GM23338 (cell line): ENCODE measurements around the gene SWT1. TPM values are rescaled to one million over a fixed set of nuclear protein-coding genes. Genes with fewer than 3 reads are reported as not detected.

Source experiments
- ATAC-seq: fragments of 200-7000 bp; cut with Tn5 transposase; 3 replicates; pipeline ENCODE4 v1.9.1; 2020
- DNase-seq: peaks from one replicate; pipeline ENCODE4 v3.0.0-alpha.2; 2015; ENCODE audit warnings: low spot score
- H2AFZ ChIP-seq: fragments of 200-600 bp; sonication (generic); 2 replicates; pipeline ENCODE4 v1.8.0; 2016; ENCODE audit warnings: antibody characterized with exemption, mild to moderate bottlenecking, moderate library complexity
- H3F3A ChIP-seq: fragments of 200-600 bp; sonication (generic); replicated peaks from 2 replicates; pipeline ENCODE4 v1.8.0; 2017; ENCODE audit warnings: antibody characterized with exemption, mixed run types, low read depth
- H3K27ac ChIP-seq: fragments of 200-600 bp; sonication (generic); 2 replicates; pipeline ENCODE4 v1.6.1; 2016; ENCODE audit warnings: low read depth
- H3K27me3 ChIP-seq: fragments of 200-600 bp; sonication (generic); 2 replicates; pipeline ENCODE4 v1.8.0; 2016; ENCODE audit warnings: mild to moderate bottlenecking, mixed run types, moderate library complexity; ENCODE audit not compliant: insufficient read depth
- H3K36me3 ChIP-seq: fragments of 200-600 bp; sonication (generic); 2 replicates; pipeline ENCODE4 v1.8.0; 2016; ENCODE audit warnings: mild to moderate bottlenecking; ENCODE audit not compliant: insufficient read depth
- H3K4me1 ChIP-seq: fragments of 200-600 bp; sonication (generic); 2 replicates; pipeline ENCODE4 v1.8.0; 2016; ENCODE audit warnings: mild to moderate bottlenecking, moderate library complexity; ENCODE audit not compliant: insufficient read depth
- H3K4me2 ChIP-seq: fragments of 200-600 bp; sonication (generic); 2 replicates; pipeline ENCODE4 v1.7.1; 2017; ENCODE audit warnings: mixed run types
- H3K4me3 ChIP-seq: fragments of 200-600 bp; sonication (generic); 2 replicates; pipeline ENCODE4 v1.6.1; 2016; ENCODE audit warnings: mixed run types
- H3K79me2 ChIP-seq: fragments of 200-600 bp; sonication (generic); replicated peaks from 2 replicates; pipeline ENCODE4 v1.8.0; 2017; ENCODE audit warnings: mild to moderate bottlenecking; ENCODE audit not compliant: insufficient read depth
- H3K9me2 ChIP-seq: fragments of 200-600 bp; sonication (generic); 2 replicates; pipeline ENCODE4 v1.8.0; 2017; ENCODE audit not compliant: insufficient read depth
- H4K20me1 ChIP-seq: fragments of 200-600 bp; sonication (generic); replicated peaks from 2 replicates; pipeline ENCODE4 v1.8.0; 2017; ENCODE audit warnings: mild to moderate bottlenecking; ENCODE audit not compliant: insufficient read depth
- H3K27ac Mint-ChIP-seq: 2 replicates; pipeline ENCODE4 v1.8.0; 2020; ENCODE audit warnings: inconsistent platforms, mild to moderate bottlenecking, moderate library complexity, mixed read lengths
- H3K27me3 Mint-ChIP-seq: 3 replicates; pipeline ENCODE4 v1.8.0; 2022; ENCODE audit warnings: low read depth, mild to moderate bottlenecking, moderate library complexity, mixed read lengths, inconsistent platforms; ENCODE audit not compliant: insufficient read depth, poor library complexity
- H3K36me3 Mint-ChIP-seq: 3 replicates; pipeline ENCODE4 v1.8.0; 2021; ENCODE audit warnings: low read depth, mild to moderate bottlenecking, inconsistent platforms, moderate library complexity, mixed read lengths
- H3K4me1 Mint-ChIP-seq: 3 replicates; pipeline ENCODE4 v1.8.0; 2020; ENCODE audit warnings: mild to moderate bottlenecking, inconsistent platforms, mixed read lengths
- H3K4me3 Mint-ChIP-seq: 3 replicates; pipeline ENCODE4 v1.8.0; 2021; ENCODE audit warnings: moderate library complexity, mild to moderate bottlenecking, inconsistent platforms, mixed read lengths
- H3K9me3 Mint-ChIP-seq: 3 replicates; pipeline ENCODE4 v1.8.0; 2020; ENCODE audit warnings: moderate library complexity, mild to moderate bottlenecking, inconsistent platforms, mixed read lengths
- CREB1 ChIP-seq: fragments of 250-450 bp; sonication (Bioruptor Pico); IDR thresholded peaks from 2 replicates; pipeline ENCODE4 v1.5.0; 2020; ENCODE audit warnings: low read depth, mild to moderate bottlenecking, moderate library complexity
- CTCF ChIP-seq, 2 experiments: fragments of 200-600 bp in 1 of 2; sonication (generic) in 1 of 2; conservative IDR thresholded peaks; 2 replicates each; pipeline versions ENCODE4 v1.5.1 to v1.6.1; 2016 to 2017; ENCODE audit warnings: antibody characterized with exemption in 2 of 2, low read depth in 2 of 2, mild to moderate bottlenecking in 2 of 2, moderate library complexity in 1 of 2
- EZH2 ChIP-seq: fragments of 200-600 bp; sonication (generic); IDR thresholded peaks from one replicate; pipeline ENCODE4 v1.8.0; 2017; ENCODE audit warnings: antibody characterized with exemption, mild to moderate bottlenecking, low read depth; ENCODE audit not compliant: unreplicated experiment
- EZH2phosphoT487 ChIP-seq: fragments of 200-600 bp; sonication (generic); IDR thresholded peaks from one replicate; pipeline ENCODE4 v1.8.1; 2018; ENCODE audit warnings: antibody characterized with exemption; ENCODE audit not compliant: unreplicated experiment
- NANOG ChIP-seq: IDR thresholded peaks from 2 replicates; pipeline ENCODE4 v1.6.1; 2016; ENCODE audit warnings: antibody characterized with exemption, borderline replicate concordance
- POLR2AphosphoS5 ChIP-seq: IDR thresholded peaks from 2 replicates; pipeline ENCODE4 v1.6.1; 2016; ENCODE audit warnings: antibody characterized with exemption, low read depth
- REST ChIP-seq: IDR thresholded peaks from one replicate; pipeline ENCODE4 v1.6.1; 2018; ENCODE audit warnings: antibody characterized with exemption; ENCODE audit not compliant: unreplicated experiment
- STAT1 ChIP-seq: IDR thresholded peaks from one replicate; pipeline ENCODE4 v1.6.1; 2016; ENCODE audit warnings: antibody characterized with exemption; ENCODE audit not compliant: unreplicated experiment
- ZNF114 ChIP-seq: fragments of 250-450 bp; sonication (Bioruptor Pico); IDR thresholded peaks from 2 replicates; pipeline ENCODE4 v1.5.0; 2020; ENCODE audit warnings: mild to moderate bottlenecking, moderate library complexity
- ZNF331 ChIP-seq: fragments of 250-450 bp; sonication (Bioruptor Pico); IDR thresholded peaks from 2 replicates; pipeline ENCODE4 v1.5.0; 2020; ENCODE audit warnings: low read depth, mild to moderate bottlenecking, moderate library complexity
- polyA plus RNA-seq: library from polyadenylated mRNA; unstranded; fragments of >200 nt; fragmentation: Nextera tagmentation; extraction: Ambion mirVana; gene quantifications from 2 replicates; pipeline ENCODE4 v1.2.1, GENCODE V29; 2016
- total RNA-seq: library from RNA; depleted of rRNA; stranded (reverse); fragments of >200 nt; shearing (Covaris generic); gene quantifications from 2 replicates; pipeline ENCODE4 v1.2.3, GENCODE V29; 2014
- TF ChIP-seq, protein P1 (sequence below): fragments of 250-450 bp; sonication (Bioruptor Pico); IDR thresholded peaks from 2 replicates; pipeline ENCODE4 v1.5.0; 2020; ENCODE audit warnings: mild to moderate bottlenecking, moderate library complexity

The SWT1 gene
- total and polyA plus RNA-seq, 2 experiments from 2014 or later, result 3.6 to 5.7 TPM

GRCh38 chr1:185267701-185268100 is 110.7 kb downstream of the SWT1 start (continued):
- TF ChIP-seq REST (no peak), ZNF114 (CRISPR knock-in tag) (no peak), CREB1 (CRISPR knock-in tag) (no peak), EZH2phosphoT487 (no peak), EZH2 (no peak), NANOG (no peak), ZNF331 (CRISPR knock-in tag) (no peak), POLR2AphosphoS5 (no peak), STAT1 (no peak), CTCF (conservative IDR thresholded peaks at IDR 0.05; ENCODE audit: low read depth in 2 of 2) (no peak)

DNA sequence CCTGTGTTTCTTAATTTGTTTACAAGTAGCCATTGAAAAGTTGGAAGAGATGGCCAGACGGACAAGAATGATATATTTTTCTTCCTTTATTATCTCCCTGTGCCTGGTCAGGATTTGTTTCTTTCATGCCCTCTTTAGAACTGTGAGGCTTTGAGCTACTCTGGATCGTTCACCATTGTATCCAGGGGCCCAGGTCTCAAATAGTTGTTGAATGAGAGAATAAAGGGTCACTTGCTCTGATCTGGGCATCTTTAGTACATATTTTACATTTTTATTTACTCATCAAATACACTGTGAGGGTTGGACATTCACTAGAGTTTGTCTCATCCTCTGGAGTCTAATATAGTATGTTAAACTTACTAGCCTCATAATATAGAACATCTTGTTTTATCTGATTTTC is 111.4 kb downstream of the SWT1 start:
- Histone ChIP-seq H3K4me3 (no peak overlapping the region), H4K20me1 (no peaks in the 10 kb centered on the region), H3K9me2 (no peaks in the 10 kb centered on the region), H3K27ac (no peak overlapping the region), H3K4me2 (no peak overlapping the region), H3K27me3 (no peaks in the 10 kb centered on the region), H3K36me3 (no peaks in the 10 kb centered on the region), H3F3A (no peaks in the 10 kb centered on the region), H3K4me1 (no peaks in the 10 kb centered on the region), H3K79me2 (no peaks in the 10 kb centered on the region), H2AFZ (no peak overlapping the region)
- no peak for ATAC-seq
- no peak for DNase-seq
- Mint-ChIP-seq H3K36me3 (no peaks in the 10 kb centered on the region), H3K9me3 (no peaks in the 10 kb centered on the region), H3K4me3 (no peak overlapping the region), H3K27ac (no peak overlapping the region), H3K4me1 (no peaks in the 10 kb centered on the region), H3K27me3 (no peaks in the 10 kb centered on the region)
- TF ChIP-seq ZNF331 (CRISPR knock-in tag) (no peak), CTCF (conservative IDR thresholded peaks at IDR 0.05; ENCODE audit: low read depth in 2 of 2) (no peak)
- TF ChIP-seq, protein P1, sequence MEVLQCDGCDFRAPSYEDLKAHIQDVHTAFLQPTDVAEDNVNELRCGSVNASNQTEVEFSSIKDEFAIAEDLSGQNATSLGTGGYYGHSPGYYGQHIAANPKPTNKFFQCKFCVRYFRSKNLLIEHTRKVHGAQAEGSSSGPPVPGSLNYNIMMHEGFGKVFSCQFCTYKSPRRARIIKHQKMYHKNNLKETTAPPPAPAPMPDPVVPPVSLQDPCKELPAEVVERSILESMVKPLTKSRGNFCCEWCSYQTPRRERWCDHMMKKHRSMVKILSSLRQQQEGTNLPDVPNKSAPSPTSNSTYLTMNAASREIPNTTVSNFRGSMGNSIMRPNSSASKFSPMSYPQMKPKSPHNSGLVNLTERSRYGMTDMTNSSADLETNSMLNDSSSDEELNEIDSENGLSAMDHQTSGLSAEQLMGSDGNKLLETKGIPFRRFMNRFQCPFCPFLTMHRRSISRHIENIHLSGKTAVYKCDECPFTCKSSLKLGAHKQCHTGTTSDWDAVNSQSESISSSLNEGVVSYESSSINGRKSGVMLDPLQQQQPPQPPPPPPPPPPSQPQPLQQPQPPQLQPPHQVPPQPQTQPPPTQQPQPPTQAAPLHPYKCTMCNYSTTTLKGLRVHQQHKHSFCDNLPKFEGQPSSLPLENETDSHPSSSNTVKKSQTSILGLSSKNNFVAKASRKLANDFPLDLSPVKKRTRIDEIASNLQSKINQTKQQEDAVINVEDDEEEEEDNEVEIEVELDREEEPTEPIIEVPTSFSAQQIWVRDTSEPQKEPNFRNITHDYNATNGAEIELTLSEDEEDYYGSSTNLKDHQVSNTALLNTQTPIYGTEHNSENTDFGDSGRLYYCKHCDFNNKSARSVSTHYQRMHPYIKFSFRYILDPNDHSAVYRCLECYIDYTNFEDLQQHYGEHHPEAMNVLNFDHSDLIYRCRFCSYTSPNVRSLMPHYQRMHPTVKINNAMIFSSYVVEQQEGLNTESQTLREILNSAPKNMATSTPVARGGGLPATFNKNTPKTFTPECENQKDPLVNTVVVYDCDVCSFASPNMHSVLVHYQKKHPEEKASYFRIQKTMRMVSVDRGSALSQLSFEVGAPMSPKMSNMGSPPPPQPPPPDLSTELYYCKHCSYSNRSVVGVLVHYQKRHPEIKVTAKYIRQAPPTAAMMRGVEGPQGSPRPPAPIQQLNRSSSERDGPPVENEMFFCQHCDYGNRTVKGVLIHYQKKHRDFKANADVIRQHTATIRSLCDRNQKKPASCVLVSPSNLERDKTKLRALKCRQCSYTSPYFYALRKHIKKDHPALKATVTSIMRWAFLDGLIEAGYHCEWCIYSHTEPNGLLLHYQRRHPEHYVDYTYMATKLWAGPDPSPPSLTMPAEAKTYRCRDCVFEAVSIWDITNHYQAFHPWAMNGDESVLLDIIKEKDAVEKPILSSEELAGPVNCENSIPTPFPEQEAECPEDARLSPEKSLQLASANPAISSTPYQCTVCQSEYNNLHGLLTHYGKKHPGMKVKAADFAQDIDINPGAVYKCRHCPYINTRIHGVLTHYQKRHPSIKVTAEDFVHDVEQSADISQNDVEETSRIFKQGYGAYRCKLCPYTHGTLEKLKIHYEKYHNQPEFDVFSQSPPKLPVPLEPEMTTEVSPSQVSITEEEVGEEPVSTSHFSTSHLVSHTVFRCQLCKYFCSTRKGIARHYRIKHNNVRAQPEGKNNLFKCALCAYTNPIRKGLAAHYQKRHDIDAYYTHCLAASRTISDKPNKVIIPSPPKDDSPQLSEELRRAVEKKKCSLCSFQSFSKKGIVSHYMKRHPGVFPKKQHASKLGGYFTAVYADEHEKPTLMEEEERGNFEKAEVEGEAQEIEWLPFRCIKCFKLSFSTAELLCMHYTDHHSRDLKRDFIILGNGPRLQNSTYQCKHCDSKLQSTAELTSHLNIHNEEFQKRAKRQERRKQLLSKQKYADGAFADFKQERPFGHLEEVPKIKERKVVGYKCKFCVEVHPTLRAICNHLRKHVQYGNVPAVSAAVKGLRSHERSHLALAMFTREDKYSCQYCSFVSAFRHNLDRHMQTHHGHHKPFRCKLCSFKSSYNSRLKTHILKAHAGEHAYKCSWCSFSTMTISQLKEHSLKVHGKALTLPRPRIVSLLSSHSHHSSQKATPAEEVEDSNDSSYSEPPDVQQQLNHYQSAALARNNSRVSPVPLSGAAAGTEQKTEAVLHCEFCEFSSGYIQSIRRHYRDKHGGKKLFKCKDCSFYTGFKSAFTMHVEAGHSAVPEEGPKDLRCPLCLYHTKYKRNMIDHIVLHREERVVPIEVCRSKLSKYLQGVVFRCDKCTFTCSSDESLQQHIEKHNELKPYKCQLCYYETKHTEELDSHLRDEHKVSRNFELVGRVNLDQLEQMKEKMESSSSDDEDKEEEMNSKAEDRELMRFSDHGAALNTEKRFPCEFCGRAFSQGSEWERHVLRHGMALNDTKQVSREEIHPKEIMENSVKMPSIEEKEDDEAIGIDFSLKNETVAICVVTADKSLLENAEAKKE, result no peak
